GM13976 (cell line): ENCODE results near the gene TIGD3.
A peak's percentile ranks its signal among the peaks of the same experiment; 100 is the strongest.

Source experiments
- DNase-seq: peaks from one replicate; pipeline ENCODE4 v3.0.0; 2012; ENCODE audit warnings: low spot score
- CTCF ChIP-seq: IDR thresholded peaks from 2 replicates; pipeline ENCODE4 v1.5.1; 2012; ENCODE audit warnings: borderline replicate concordance, mild to moderate bottlenecking; ENCODE audit not compliant: insufficient read depth; ENCODE audit errors: extremely low read depth, missing control alignments, control extremely low read depth
- in situ Hi-C: fragments of 300-500 bp; cut with MboI; formaldehyde crosslinking; loops from one replicate; pipeline ENCODE4 v1.12.0; 2022; ENCODE audit warnings: low sequenced_read_pairs, mixed read lengths, inconsistent platforms; ENCODE audit not compliant: unreplicated experiment

TIGD3 gene

GRCh38 chr11:65399845-65400244, 45.3 kb downstream of the TIGD3 start:
- in situ Hi-C loops: no loop called here
- no peak for DNase-seq
- no peak for TF ChIP-seq CTCF

GRCh38 chr11:65400307-65401072, 45.9 kb downstream of the TIGD3 start:
- no peak for TF ChIP-seq CTCF
- in situ Hi-C loops: no loop called here

GRCh38 chr11:65401073-65401802, 46.7 kb downstream of the TIGD3 start:
- no peak for TF ChIP-seq CTCF
- in situ Hi-C loops: no loop called here
- no peak for DNase-seq

More at GRCh38 chr11:65400307-65401072, 45.9 kb downstream of the TIGD3 start:
- no peak for DNase-seq

GRCh38 chr11:65401803-65402248, 47.3 kb downstream of the TIGD3 start:
- DNase-seq: no peak
- in situ Hi-C loops: no loop called here
- TF ChIP-seq CTCF: no peak

GRCh38 chr11:65402790-65403189, 48.2 kb downstream of the TIGD3 start:
- no peak for TF ChIP-seq CTCF
- in situ Hi-C loops: no loop called here
- no peak for DNase-seq

GRCh38 chr11:65403607-65404121, 49.1 kb downstream of the TIGD3 start:
- in situ Hi-C loops: no loop called here
- DNase-seq: peak; percentile 62
- no peak for TF ChIP-seq CTCF
